ENCODE results near the gene KLRB1.

KLRB1 gene

GRCh38 chr12:9607716-9608115 lies at the start of gene KLRB1:
TSS of gene KLRB1 (minus strand) at chr12:9607916. CDS start at chr12:9607839, 77 bp downstream.
- DNase-seq = no peak

DNA sequence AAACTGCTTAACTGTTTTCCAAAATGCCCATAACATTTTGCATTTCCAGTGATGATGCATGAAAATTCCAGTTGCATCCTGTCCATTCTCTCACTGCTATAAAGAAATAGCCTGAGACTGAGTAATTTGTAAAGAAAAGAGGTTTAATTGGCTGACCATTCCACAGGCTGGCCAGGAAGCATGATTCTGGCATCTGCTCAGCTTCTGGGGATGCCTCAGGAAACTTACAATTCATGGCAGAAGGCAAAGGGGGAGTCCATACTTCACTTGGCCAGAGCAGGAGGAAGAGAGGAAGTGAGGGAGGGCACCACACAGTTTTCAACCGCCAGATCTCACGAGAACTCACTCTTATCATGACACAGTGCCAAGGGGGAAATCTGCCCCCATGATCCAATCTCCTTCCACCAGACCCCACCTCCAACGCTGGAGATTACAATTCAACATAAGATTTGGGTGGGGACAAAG lies 43.6 kb upstream of the KLRB1 start:
- DNase-seq = peak; percentile 65

DNA sequence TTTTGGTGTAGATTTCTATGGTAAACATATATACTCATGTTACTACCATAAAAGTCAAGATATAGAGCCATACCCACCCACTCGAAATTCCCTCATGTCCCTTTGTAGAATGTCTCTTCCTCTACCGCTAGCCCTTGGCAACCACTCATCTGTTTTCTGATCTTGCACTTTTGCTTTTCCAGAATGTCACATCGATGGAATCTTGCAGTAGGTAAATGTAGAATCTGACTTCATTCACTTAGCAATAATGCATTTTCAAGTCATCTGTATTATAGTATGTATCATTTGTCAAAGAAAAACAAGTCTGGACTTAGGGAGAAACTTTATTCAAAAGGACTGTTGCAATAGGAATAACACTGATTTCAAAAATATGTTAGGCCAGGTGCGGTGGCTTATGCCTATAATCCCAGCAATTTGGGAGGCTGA lies 42.4 kb upstream of the KLRB1 start:
- DNase-seq = no peak

DNA sequence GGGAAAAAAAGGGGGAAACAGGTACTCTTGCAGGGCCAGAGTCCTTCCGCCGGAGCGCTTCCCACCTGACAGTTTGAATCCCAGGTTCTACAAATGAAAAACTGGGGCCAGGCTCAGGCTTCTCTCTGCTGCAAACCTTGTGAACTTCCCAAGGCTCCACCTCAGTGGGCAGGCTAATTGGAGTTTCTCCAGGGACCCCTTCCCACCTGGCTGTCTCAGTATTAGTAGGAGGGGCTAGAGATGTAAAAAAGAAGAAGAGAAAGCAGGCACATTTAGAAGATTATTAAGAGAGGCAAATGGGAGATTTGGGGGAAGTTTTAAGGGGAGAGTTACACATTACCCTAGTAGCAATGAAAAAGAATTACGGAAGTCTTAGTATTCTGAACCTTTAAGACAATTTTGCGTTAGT lies 41.8 kb upstream of the KLRB1 start:
- DNase-seq = peak; percentile 44 to 46

DNA sequence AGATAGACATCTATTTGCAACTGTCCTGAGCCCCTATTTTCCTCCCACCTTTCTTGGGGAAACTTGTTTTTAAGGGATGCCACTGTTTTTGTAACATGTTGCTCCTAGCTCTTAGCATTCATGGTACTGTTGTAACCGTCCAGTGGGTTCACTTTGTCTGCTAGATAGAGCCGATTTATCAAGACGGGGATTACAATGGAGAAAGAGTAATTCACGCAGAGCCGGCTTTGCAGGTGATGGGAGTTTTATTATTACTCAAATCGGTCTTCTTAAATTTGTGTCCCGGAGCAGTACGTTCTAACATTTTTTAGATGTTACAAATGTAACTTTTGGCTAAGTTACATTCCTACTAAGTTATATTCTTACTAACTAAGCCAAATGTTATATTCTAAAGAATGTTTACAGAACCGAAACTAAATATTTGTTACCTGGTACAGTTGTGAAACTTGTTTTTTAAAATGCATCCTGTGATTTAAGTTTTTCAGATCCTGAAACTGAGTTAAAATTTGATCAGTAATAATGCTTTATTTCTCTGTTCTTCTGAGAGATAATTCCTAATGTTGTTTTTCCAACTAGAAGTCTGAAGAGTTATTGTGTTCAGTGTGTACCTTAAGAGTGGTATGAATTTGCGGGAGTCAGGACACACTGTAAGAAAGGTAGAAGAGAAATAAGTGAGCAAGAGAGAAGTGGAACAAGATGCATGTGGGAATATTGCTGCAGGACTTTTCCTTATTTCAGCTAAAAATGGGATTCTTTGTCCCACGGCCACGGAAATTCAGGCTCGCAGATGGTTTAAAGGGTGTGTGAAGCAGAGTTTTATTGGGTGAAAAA lies 41.2 kb upstream of the KLRB1 start:
- no peak for DNase-seq

GRCh38 chr12:9647825-9648700 lies 40.3 kb upstream of the KLRB1 start:
- peak; percentile 88 to 95 for DNase-seq

DNA sequence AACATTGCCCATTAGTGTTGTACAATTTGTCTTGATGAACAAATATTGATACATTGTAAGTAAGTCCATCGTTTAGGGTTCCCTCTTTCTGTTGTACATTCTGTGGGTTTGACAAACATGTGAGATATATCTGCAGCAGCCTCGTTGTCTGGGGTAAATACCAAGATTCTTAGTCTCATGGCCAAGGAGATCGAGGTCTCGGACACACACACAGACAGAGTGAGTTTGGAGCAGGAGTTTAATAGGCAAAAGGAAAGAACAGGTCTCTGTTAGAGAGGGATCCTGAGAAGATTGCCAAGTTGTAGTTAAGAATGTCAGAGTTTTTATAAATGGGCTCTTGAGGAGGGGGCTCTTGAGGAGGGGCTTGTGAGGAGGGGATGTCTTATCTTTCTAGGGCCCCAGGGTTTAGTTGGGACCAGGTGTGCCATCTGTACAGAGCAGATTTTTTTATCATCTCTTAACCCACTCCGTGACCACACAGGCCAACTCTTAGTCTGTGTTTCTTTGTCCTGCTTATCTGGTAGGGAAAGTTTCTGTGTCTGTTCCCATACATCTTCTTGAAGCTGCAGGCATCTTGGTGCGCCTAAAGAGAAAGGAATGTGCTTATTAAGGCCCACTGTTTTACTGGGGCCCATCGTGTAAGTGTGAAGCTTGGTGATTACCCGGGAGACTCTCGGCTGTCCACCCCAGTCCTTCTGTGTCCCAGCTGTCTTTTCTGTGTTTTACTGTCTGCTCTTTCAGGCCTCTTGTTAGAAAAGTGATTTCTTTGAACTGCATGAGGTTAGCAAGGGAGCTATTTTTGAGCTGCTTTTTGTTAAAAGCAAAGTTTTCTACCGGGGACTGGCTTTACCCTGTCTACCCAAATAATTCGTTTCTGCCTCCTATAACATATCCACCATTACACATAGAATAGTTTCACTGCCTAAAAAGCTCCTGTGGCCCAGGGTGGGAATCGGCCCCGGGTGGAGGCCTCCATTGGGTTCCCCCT lies 39.4 kb upstream of the KLRB1 start:
- DNase-seq = no peak

DNA sequence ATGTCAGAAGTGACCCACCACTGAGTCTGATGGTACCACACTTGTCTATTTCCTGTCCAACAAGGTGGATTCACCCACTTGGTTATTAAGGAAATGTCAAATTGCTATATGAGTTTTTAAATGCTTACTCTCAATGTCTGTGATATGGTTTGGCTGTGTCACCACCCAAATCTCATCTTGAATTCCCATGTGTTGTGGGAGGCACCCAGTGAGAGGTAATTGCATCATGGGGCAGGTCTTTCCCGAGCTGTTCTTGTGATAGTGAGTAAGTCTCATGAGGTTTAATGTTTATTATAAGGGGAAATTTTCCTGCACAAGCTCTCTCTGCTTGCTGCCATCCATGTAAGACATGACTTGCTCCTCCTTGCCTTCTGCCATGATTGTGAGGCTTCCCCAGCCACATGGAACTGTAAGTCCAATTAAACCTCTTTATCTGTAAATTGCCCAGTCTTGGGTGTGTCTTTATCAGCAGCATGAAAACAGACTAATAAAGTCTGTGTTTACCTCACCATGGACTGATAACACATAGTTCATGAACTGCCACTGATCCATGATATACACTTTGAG lies 37.4 kb upstream of the KLRB1 start:
- DNase-seq = peak; percentile 23 to 48

GRCh38 chr12:9643266-9643660 lies 35.5 kb upstream of the KLRB1 start:
- no peak for DNase-seq

GRCh38 chr12:9642606-9643265 lies 35.0 kb upstream of the KLRB1 start:
- no peak for DNase-seq

GRCh38 chr12:9640024-9640423 lies 32.3 kb upstream of the KLRB1 start:
- no peak for DNase-seq

DNA sequence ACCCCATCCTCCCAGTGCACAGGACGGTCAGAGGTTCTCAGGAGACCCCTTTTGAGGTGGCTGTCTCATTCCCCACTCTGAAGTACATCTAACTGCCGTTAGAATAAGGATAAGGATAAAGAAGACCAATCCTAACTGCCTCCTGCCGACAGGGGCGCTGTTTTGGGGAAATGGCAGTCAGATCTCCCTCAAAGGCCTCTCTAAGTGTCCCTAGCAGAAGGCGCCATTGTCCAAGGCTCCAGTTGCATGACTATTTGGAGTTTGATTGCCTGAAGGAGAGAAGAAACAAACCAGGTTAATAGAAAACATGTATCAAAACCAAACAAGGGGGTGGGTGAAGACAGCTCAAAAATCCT lies 29.1 kb upstream of the KLRB1 start:
- no peak for DNase-seq

DNA sequence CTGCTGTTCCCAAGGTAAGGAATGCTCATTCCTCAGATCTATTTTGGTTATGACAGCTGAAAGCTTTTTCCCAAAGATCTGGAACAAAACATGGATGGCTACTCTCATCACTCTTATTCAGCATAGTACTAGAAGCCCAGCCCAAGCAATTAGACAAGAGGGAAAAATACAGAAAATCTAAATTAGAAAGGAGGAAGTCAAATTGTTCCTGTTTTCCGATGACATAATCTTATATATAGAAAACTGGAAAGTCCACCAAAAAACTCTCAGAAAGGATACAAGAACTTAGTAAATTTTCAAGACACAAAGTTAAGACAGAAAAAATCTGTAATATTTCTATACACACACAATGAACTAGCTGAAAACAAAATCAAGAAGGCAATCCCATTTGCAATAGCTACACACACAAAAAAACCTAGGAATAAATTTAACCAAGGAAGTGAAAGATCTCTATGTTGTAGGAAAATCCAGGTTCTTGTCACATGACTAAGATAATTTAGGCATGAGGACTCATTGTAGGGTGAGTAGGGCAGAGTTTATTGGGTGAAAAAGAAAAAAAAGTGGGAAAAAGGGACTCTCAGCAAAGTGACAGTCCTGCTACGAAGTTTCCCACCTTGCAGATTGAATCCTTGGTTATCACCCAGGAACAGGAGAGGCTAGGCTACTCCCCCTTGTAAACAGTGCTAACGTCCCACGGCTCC lies 28.6 kb upstream of the KLRB1 start:
- DNase-seq = no peak

GRCh38 chr12:9634969-9635754 lies 27.4 kb upstream of the KLRB1 start:
- no peak for DNase-seq

GRCh38 chr12:9634177-9634803 lies 26.6 kb upstream of the KLRB1 start:
- peak; percentile 79 to 87 for DNase-seq

GRCh38 chr12:9632766-9633165 lies 25.1 kb upstream of the KLRB1 start:
- no peak for DNase-seq

- DNase-seq = no peak
These were observed 19.1 kb upstream of the KLRB1 start for GRCh38 chr12:9626821-9627220.

DNA sequence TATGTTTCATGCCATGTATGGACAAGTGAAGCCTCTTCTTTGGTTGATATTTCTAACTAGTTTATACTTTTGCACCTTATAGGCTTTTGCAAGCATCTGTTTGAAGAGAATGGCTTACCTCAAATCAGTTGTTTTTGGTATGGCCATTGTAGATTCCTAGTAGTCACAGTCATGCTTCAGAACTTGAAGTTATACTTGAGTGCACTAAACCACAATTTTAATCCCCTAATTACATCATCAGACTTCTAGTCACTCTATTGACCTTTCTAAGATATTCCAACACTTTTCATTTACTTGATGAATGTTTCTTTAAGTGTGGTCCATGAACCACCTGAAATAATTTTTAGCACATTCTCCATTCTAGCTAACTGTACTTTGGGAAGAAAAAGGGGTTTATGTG lies 18.6 kb upstream of the KLRB1 start:
- no peak for DNase-seq

DNA sequence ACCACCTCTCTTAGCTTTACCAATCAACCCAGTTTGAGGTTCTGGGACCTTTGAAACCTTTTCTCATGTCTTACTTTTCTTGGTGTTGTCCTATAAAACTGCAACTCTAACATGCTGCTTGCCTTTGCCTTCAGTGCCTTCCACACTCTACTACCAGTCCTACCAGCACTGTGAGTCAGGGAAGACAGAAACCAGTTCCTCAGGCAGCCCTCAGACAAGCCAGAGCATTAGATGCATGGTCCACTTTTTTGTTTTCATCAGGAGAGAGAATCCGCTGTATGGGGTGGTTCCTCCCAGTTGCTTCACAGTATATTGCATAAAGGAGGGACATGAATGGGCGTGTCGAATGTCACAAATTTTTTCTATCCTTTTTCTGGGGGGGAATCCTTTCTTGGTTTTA lies 17.3 kb upstream of the KLRB1 start:
- no peak for DNase-seq
